Endothelial cell of umbilical vein (primary cell): ENCODE results near the gene CD200R1L. TPM values are rescaled to one million over a fixed set of nuclear protein-coding genes. Genes with fewer than 3 reads are reported as not detected.
"Not testable (repeated sequence)": the region's sequence is repeated elsewhere in the genome, so short reads cannot be mapped to it uniquely, and the experiment has no call there.

Experiments used
- BruUV-seq: library from RNA; stranded (reverse); fragments of 400-500 nt; replicated peaks from 2 replicates; lab custom pipeline; 2021; lab: Mats Ljungman, UMichigan
- CTCF ChIA-PET: fragments of 300-600, 350-600 bp; sonication (Branson Sonifier 250); formaldehyde crosslinking; loops from one replicate; lab custom pipeline; 2021; ENCODE audit warnings: antibody characterized with exemption, inconsistent platforms; lab: Charles Lee
- POLR2A ChIA-PET: fragments of 300-600, 350-600 bp; sonication (Branson Sonifier 250); formaldehyde crosslinking; loops from one replicate; lab custom pipeline; 2021; ENCODE audit warnings: antibody characterized with exemption, inconsistent platforms; lab: Charles Lee
- DNase-seq: peaks from one replicate; pipeline ENCODE4 v3.0.0-alpha.2; 2011; ENCODE audit warnings: low read depth, low spot score
- FAIRE-seq: peaks from 2 replicates; lab custom pipeline; 2011; peaks lifted over from hg19 to GRCh38; lab: Jason Lieb, UNC
- H2AFZ ChIP-seq: 2 replicates; pipeline ENCODE4 v1.6.0; 2012; ENCODE audit warnings: low read depth, low read length, control low read depth, inconsistent platforms
- H3K27ac ChIP-seq: 2 replicates; pipeline ENCODE4 v1.5.1; 2011; ENCODE audit warnings: low read depth, mild to moderate bottlenecking, control low read depth, low read length, moderate library complexity; ENCODE audit not compliant: insufficient read depth
- H3K27me3 ChIP-seq, 2 experiments: 2 replicates each; pipeline versions ENCODE4 v1.6.0 to v1.6.1; 2011; ENCODE audit warnings: low read length in 2 of 2, mixed read lengths in 1 of 2; ENCODE audit not compliant: control insufficient read depth in 2 of 2, insufficient read depth in 2 of 2
- H3K36me3 ChIP-seq, 2 experiments: 2 replicates in 1 of 2; 3 replicates in 1 of 2; pipeline ENCODE4 v1.5.1; 2011; ENCODE audit warnings: low read length in 2 of 2, mild to moderate bottlenecking in 1 of 2, moderate library complexity in 1 of 2; ENCODE audit not compliant: control insufficient read depth in 2 of 2, insufficient read depth in 2 of 2; ENCODE audit errors: extremely low read depth in 1 of 2
- H3K4me1 ChIP-seq: 3 replicates; pipeline ENCODE4 v1.5.1; 2011; ENCODE audit warnings: mild to moderate bottlenecking, low read length; ENCODE audit not compliant: control insufficient read depth, insufficient read depth; ENCODE audit errors: extremely low read depth
- H3K4me2 ChIP-seq: 2 replicates; pipeline ENCODE4 v1.6.1; 2011; ENCODE audit warnings: low read length, control low read depth, mixed read lengths; ENCODE audit not compliant: insufficient read depth
- H3K4me3 ChIP-seq, 3 experiments: fragments of 200-600 bp in 1 of 3; sonication (generic), shearing (Covaris generic) in 1 of 3; replicated peaks in 1 of 3; 2 replicates each; pipeline ENCODE4 v1.5.1; 2011 to 2016; ENCODE audit warnings: control low read depth in 3 of 3, low read length in 3 of 3, mild to moderate bottlenecking in 2 of 3, inconsistent platforms in 1 of 3, low read depth in 1 of 3, moderate library complexity in 1 of 3; ENCODE audit not compliant: insufficient read depth in 1 of 3
- H3K79me2 ChIP-seq: 2 replicates; pipeline ENCODE4 v1.6.0; 2012; ENCODE audit warnings: low read length, inconsistent platforms; ENCODE audit not compliant: control insufficient read depth, insufficient read depth
- H3K9ac ChIP-seq: replicated peaks from 2 replicates; pipeline ENCODE3; 2011; ENCODE audit warnings: low read length, control low read depth; ENCODE audit not compliant: insufficient read depth; ENCODE audit errors: extremely low read depth
- H3K9me1 ChIP-seq: replicated peaks from 3 replicates; pipeline ENCODE4 v1.6.0; 2011; ENCODE audit warnings: mild to moderate bottlenecking, low read length; ENCODE audit not compliant: control insufficient read depth, insufficient read depth; ENCODE audit errors: extremely low read depth
- H3K9me3 ChIP-seq: replicated peaks from 2 replicates; pipeline ENCODE4 v1.5.1; 2012; ENCODE audit warnings: low read length, inconsistent platforms; ENCODE audit not compliant: control insufficient read depth, insufficient read depth
- H4K20me1 ChIP-seq: replicated peaks from 2 replicates; pipeline ENCODE3; 2011; ENCODE audit warnings: mild to moderate bottlenecking, low read length; ENCODE audit not compliant: control insufficient read depth, insufficient read depth; ENCODE audit errors: extremely low read depth
- CTCF ChIP-seq, 2 donors: IDR thresholded peaks; 1 replicate in 1 of 2; 2 replicates in 1 of 2; pipeline ENCODE4 v1.5.1; 2011; ENCODE audit warnings: low read length in 2 of 2, mild to moderate bottlenecking in 2 of 2, moderate library complexity in 2 of 2, control low read depth in 1 of 2, inconsistent platforms in 1 of 2, low read depth in 1 of 2; ENCODE audit not compliant: insufficient read depth in 1 of 2; ENCODE audit errors: extremely low read depth in 1 of 2
- EZH2 ChIP-seq: IDR thresholded peaks from 2 replicates; pipeline ENCODE4 v1.6.1; 2012; ENCODE audit warnings: borderline replicate concordance, low read depth, mild to moderate bottlenecking, moderate library complexity, low read length, inconsistent platforms; ENCODE audit not compliant: severe bottlenecking
- FOS ChIP-seq: IDR thresholded peaks from 2 replicates; pipeline ENCODE4 v1.6.1; 2011; ENCODE audit warnings: mild to moderate bottlenecking, low read length, moderate library complexity, borderline replicate concordance; ENCODE audit not compliant: insufficient read depth
- GATA2 ChIP-seq: IDR thresholded peaks from 2 replicates; pipeline ENCODE4 v1.7.0; 2011; ENCODE audit warnings: low read depth, mild to moderate bottlenecking, moderate library complexity, mixed read lengths, low read length; ENCODE audit not compliant: insufficient read length, insufficient read depth
- JUN ChIP-seq: IDR thresholded peaks from 2 replicates; pipeline ENCODE4 v1.6.1; 2011; ENCODE audit warnings: borderline replicate concordance, low read depth; ENCODE audit not compliant: insufficient read length, insufficient read depth
- MAX ChIP-seq: IDR thresholded peaks from 2 replicates; pipeline ENCODE4 v1.6.1; 2011; ENCODE audit not compliant: insufficient read depth, insufficient read length
- MYC ChIP-seq: IDR thresholded peaks from one replicate; pipeline ENCODE4 v1.6.1; 2011; ENCODE audit warnings: mild to moderate bottlenecking, low read depth, low read length
- POLR2A ChIP-seq: IDR thresholded peaks from 2 replicates; pipeline ENCODE4 v1.6.1; 2012; ENCODE audit warnings: low read depth, mild to moderate bottlenecking, control low read depth, low read length
- POLR2AphosphoS5 ChIP-seq: IDR thresholded peaks from 2 replicates; pipeline ENCODE4 v1.6.1; 2012; ENCODE audit warnings: low read depth, mild to moderate bottlenecking, control low read depth, low read length, moderate library complexity; ENCODE audit not compliant: insufficient read depth
- dilution Hi-C: fragments of 300-500 bp; cut with MboI; formaldehyde crosslinking; loops from one replicate; pipeline ENCODE4 v1.15.0; 2019; ENCODE audit warnings: low sequenced_read_pairs; ENCODE audit not compliant: extremely low pct_ligation_motif_present
- intact Hi-C: fragments of 100-400 bp; cut with micrococcal nuclease; formaldehyde crosslinking; loops from one replicate; pipeline ENCODE4 v1.10.0; 2022
- polyA plus RNA-seq, 4 experiments: library from polyadenylated mRNA; depleted of rRNA in 3 of 4; stranded (reverse) in 3 of 4; unstranded in 1 of 4; fragments of >200 nt; gene quantifications; 2 replicates each; pipeline versions ENCODE4 v1.2.1 to v1.2.3, GENCODE V29; 2011 to 2012; ENCODE audit warnings: missing spikeins in 1 of 4
- total RNA-seq: library from RNA; stranded (reverse); gene quantifications from 2 replicates; pipeline ENCODE4 v1.2.3, GENCODE V29; 2021

The CD200R1L gene
- total and polyA plus RNA-seq, 2 donors (not counting 3 experiments of a cell fraction or from before 2014, with no cell fraction given): not detected

- no peak overlapping the region for H2AFZ ChIP-seq
- DNase-seq (no peak), FAIRE-seq (no peak)
- no peak overlapping the region for H3K27ac ChIP-seq
- no peaks in the 10 kb centered on the region for H3K27me3 ChIP-seq
- POLR2A ChIA-PET: no interaction called here
- no peak overlapping the region for H3K4me3 ChIP-seq
- H3K9ac ChIP-seq: no peak overlapping the region
- no peaks in the 10 kb centered on the region for H3K9me1 ChIP-seq
- intact Hi-C loops: no loop called here
- CTCF ChIA-PET: interaction anchor here (1.3 kb wide), 1 partner anchor 11 kb away, joined by 4 read pairs; no protein-coding TSS in a partner anchor
- H3K36me3 ChIP-seq: no peaks in the 10 kb centered on the region
- no peaks in the 10 kb centered on the region for H4K20me1 ChIP-seq
- no peaks in the 10 kb centered on the region for H3K9me3 ChIP-seq
- H3K4me2 ChIP-seq: no peak overlapping the region
- TF ChIP-seq FOS (no peak), CTCF (IDR thresholded peaks at IDR 0.05; ENCODE audit: extremely low read depth in 1 of 2, insufficient read depth in 1 of 2, low read depth in 1 of 2, low read length in 2 of 2) (no peak), POLR2A (no peak), EZH2 (no peak), POLR2AphosphoS5 (no peak), JUN (no peak), MYC (no peak), MAX (no peak), GATA2 (no peak)
- H3K79me2 ChIP-seq: no peaks in the 10 kb centered on the region
- H3K4me1 ChIP-seq: no peaks in the 10 kb centered on the region
- dilution Hi-C loops: no loop called here
- BruUV-seq: no TSS peak
Measured at GRCh38 chr3:112855883-112856282, 9.2 kb upstream of the CD200R1L start.

GRCh38 chr3:112855074-112855473 lies 8.4 kb upstream of the CD200R1L start:
- H3K36me3 ChIP-seq, H3K27me3 ChIP-seq, H3K4me3 ChIP-seq, DNase-seq, H3K27ac ChIP-seq, BruUV-seq, FAIRE-seq, intact Hi-C loops, H3K79me2 ChIP-seq, H4K20me1 ChIP-seq, H3K4me2 ChIP-seq, H2AFZ ChIP-seq, H3K9ac ChIP-seq, H3K9me1 ChIP-seq, POLR2A ChIA-PET, dilution Hi-C loops, H3K9me3 ChIP-seq, H3K4me1 ChIP-seq: not testable (repeated sequence)
- CTCF ChIA-PET: interaction anchor here (1.3 kb wide), 1 partner anchor 10 kb away, joined by 4 read pairs; no protein-coding TSS in a partner anchor
